HG03558 (cell line): ENCODE results near the gene CTBP2.
A peak's percentile ranks its signal among the peaks of the same experiment; 100 is the strongest.

Experiments
- ATAC-seq: cut with Tn5 transposase; IDR thresholded peaks from one replicate; pipeline ENCODE4 v1.9.1; 2021; ENCODE audit warnings: moderate number of reproducible peaks; ENCODE audit not compliant: unreplicated experiment; ENCODE audit errors: extremely low read depth

Gene CTBP2

DNA sequence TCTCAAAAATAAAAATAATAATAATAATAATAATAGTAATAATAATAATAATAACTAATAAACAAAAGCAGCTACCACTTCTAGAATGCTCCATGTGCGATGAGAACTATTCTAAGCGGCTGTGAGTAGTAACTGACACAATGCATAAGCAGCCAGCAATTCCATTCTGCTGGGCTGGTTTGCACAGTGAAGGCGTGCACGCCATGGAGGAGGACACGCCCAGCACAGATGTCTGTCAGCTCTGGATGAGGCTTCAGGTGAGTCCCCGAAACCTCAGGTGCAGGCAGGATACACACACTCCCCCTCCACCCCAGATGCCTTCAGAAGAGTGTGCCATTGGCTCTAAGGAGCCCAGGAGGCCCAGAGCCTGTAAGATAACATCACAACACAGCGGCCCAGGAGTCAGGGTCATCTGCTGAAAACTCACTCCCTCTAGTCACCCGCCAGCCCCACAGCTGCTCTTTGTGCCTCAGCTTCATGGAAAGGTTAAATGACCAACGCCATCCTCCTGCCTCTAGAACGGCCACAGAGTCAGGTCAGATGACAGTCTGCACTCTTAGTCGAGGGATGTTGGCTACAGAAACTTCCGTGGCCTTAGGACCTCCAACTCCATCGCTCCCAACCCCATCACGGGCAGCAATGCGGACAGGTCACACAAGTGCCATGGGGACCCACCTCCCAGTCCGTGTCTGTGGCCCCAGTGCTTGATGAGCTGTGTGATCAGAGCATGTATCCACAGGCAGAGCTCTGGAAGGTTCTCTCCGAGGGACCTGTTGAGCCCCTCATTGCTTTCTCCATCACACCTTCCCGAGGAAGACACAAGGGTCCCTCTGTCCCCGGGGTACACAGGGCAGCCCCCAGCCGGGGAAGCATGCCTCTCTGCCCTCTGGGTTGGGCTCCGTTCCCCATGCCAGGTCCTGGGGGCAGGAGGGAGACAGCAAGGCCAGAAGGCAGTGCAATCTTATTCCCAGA lies 103.9 kb downstream of the CTBP2 start:
- ATAC-seq = no peak

GRCh38 chr10:125055446-125055845 lies 104.9 kb downstream of the CTBP2 start:
- no peak for ATAC-seq

GRCh38 chr10:125054669-125055268 lies 105.6 kb downstream of the CTBP2 start:
- no peak for ATAC-seq

- no peak for ATAC-seq
These were observed 106.1 kb downstream of the CTBP2 start for GRCh38 chr10:125054216-125054615.

GRCh38 chr10:125052146-125052545 lies 108.2 kb downstream of the CTBP2 start:
- no peak for ATAC-seq

GRCh38 chr10:125050383-125050782 lies 110.0 kb downstream of the CTBP2 start:
- ATAC-seq = no peak

GRCh38 chr10:125049216-125049881 lies 111.0 kb downstream of the CTBP2 start:
- no peak for ATAC-seq

GRCh38 chr10:125048094-125048864 lies 112.1 kb downstream of the CTBP2 start:
- peak; percentile 73 for ATAC-seq

DNA sequence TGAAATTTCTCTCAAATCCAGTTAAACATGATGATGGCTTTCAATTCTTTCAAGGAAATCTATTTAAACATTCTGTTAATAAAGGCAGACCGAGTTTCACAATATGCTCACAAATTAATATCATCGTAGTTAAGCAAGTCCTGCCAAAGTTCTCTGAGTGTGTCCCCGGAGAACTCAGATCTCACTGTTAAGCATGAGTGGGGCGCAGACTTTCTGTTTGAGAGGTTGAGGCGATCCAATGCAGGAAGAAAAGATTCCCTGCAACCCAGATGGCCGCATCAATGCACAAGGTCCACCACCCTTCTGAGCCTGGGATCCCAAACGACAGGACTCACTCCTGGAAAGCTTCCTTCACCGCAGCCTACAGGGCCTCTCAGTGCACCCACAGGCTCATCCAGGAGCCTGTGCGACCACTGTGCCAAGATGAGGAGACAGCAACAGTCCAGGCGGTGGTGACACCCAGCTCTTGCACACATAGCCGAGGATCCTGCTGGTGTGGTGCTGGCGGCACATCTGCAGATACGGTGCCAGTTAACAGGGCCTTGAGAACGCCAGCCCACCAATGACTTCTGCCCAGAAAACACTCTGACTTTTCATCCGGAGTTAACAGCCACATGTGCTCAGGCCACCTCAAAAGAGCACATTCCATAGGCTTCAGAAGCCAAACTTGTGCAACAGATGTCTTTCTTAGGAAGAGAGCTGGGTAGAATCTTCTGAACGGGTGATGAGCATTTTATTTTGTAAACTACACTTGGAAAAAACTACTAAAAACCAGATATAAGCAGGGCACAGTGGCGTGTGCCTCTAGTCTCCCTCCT lies 116.3 kb downstream of the CTBP2 start:
- ATAC-seq = no peak

- no peak for ATAC-seq
These were observed 118.4 kb downstream of the CTBP2 start for GRCh38 chr10:125041856-125042506.

DNA sequence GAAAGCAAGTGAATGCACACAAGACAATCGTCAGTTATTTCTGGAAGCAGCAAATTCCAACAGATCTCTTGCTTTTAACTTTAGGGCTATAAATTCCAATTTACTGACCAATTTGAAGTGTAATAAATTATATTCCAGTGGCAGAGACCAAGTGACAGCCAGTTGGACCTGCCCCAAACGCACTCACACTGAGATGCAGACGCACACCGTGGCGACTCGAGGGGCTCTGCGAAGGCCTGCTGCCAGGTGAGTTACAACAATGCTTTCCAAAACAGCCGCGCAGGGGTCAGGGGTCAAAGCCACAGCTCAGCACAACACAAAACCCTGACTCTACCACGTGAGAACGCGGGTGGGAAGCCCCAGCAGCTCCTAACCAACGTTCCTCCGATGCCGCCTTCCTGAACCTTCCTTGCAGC lies 121.0 kb downstream of the CTBP2 start:
- ATAC-seq = no peak

- ATAC-seq = no peak
These were observed 121.7 kb downstream of the CTBP2 start for GRCh38 chr10:125038637-125039036.

DNA sequence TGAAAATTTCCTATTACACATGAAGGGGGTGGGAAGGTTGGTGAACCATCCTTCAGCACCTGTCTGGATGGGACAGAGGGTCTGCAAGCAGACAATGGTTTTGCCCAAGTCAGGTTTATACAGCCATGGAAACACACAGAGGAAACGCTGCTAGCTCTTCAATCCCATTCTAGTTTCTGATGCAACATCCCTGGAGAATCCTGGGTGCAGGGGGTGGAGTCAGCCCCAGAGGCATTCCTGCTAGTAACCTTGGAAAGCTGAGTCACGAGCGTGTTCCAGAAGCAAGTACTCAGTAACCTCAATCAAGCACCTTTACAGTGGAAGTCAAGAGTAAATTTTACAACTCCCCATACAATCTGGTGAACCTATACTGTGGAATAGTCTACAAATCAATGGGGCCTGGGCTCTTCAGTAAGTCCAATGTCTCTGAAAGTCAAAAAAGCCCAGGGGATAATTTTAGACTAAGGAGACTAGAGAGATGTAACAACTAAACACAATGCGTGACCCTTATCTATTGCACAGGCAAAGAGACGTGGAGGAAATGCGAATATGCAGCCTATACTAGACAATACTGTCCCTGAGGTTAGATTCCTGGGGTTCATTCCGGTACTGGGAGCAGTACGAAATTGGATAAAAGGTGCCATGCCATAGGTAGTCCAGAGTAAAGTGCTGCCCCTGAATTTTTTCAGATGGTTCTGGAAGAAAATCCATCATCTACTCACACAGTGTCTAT lies 123.1 kb downstream of the CTBP2 start:
- ATAC-seq = no peak

DNA sequence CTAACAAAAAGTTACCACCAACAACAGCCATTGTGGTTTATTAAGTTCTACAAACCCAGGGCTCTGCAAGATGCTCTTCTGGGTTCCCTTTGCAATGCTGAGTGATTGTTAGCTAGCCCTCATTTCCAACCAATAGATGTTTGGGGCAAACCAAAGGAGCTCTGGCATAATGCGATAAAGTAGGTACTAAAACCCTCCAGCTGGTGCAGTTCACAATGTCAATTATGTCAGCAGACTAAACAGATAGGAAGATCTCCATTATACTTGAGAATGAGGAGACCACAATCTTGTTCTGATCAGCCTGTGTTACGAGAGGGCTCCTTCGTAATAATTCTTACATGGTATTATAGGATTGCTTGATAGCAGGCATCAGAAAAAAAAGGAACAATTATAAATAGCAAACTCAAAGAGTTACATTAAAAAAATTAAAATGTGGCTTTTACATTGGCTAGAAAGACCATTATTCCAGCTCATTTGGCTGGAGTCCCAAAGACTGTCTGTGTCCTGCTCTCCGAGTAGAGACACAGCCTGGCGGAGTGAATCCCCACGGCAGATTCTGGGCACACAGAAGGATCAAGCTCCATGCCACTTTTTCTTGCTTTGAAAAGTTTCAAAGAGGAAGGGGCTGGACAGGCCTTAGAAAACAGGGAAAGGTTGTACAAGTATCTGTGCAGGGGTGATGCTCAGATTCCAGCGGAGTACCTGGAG lies 124.6 kb downstream of the CTBP2 start:
- ATAC-seq = no peak

DNA sequence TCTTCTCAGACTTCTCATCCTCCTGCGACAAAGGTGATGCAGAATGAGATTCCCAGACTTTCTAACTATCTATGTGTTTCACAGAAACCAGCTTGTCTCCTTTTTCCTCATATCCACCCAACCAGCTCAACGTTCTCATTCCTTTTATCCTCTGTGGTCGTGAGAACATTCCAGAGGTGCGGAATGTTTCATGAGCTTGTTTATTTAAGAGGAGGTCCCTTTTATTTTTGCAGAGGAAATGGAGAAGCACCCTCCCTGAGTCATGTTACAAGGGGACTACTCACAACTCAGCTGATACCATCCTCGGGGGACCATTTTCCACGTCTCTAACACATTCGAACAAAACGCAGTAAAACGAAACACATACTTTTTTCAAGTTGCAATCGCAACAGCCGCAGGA lies 125.2 kb downstream of the CTBP2 start:
- ATAC-seq = no peak

DNA sequence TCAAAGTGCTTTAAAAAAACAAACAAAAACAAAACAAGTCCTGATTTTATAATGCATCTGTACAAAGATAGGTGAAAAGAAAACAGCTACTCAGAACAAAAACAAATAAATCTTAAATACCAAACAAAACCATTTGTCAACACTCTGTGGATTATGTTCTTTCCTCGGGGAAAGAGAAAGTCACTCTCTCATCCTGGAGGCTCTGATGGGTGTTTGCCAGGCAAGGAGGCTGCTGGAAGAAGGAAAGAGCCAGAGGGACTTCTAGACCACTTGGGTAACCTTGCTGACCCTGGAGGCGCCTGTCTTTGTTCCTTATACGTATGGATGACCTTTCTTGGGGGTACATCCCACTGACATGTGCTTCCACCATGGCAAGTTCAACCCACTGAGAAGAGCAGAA lies 125.7 kb downstream of the CTBP2 start:
- ATAC-seq = no peak

GRCh38 chr10:125033146-125033924 lies 127.0 kb downstream of the CTBP2 start:
- no peak for ATAC-seq
